ENCODE measurements around the gene SMIM34.

The SMIM34 gene

DNA sequence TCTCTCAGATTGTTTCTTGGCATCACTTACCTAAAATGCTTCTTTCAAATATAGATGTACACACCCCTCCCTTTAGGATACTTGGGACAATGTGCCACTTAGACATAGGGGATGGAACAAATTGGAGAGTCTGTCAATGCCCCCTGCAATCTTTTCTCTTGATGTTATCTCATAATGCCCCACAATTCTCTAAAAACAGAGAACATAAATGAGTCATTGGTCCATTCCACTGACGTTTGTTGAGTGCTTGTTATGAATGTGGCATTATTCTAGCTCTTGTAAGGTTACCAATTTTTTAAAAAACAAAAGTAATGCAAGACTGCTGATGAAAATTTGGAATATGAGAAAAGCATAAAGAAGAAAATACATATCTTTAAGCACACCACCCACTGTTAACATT is 54.0 kb downstream of the SMIM34 start:
- no peak for DNase-seq
